GM12878 (cell line): ENCODE data around the gene DNMBP. TPM values are rescaled to one million over a fixed set of nuclear protein-coding genes. Genes with fewer than 3 reads are reported as not detected.

ENCODE experiments used
- ATAC-seq: fragments of 200-7000 bp; cut with Tn5 transposase; 3 replicates; pipeline ENCODE4 v1.9.1; 2020; ENCODE audit warnings: mild to moderate bottlenecking, moderate library complexity
- BruUV-seq: library from RNA; stranded (reverse); fragments of 400-500 nt; replicated peaks from 2 replicates; lab custom pipeline; 2021; lab: Mats Ljungman, UMichigan
- CTCF ChIA-PET: fragments of 300-600 bp; sonication (Branson Sonifier 250); formaldehyde crosslinking; extraction: SDS; loops from one replicate; lab custom pipeline; 2021; ENCODE audit warnings: inconsistent platforms; lab: Yijun Ruan, JAX
- POLR2A ChIA-PET: fragments of 350-600 bp; formaldehyde crosslinking; extraction: SDS; loops from one replicate; lab custom pipeline; 2021; ENCODE audit warnings: inconsistent platforms; lab: Charles Lee
- RAD21 ChIA-PET: fragments of 300-600 bp; sonication (Branson Sonifier 250); formaldehyde crosslinking; loops from one replicate; lab custom pipeline; 2023; ENCODE audit warnings: antibody characterized with exemption; ENCODE audit not compliant: unreplicated experiment; lab: Charles Lee
- SMC1A ChIA-PET: fragments of 300-600 bp; sonication (Branson Sonifier 250); formaldehyde crosslinking; loops from one replicate; lab custom pipeline; 2023; ENCODE audit not compliant: unreplicated experiment, uncharacterized antibody; lab: Charles Lee
- DNase-seq: peaks from one replicate; pipeline ENCODE4 v3.0.0-alpha.2; 2011; ENCODE audit warnings: low read depth, low spot score
- FAIRE-seq: peaks from 3 replicates; lab custom pipeline; 2011; peaks lifted over from hg19 to GRCh38; lab: Jason Lieb, UNC
- H2AFZ ChIP-seq: 2 replicates; pipeline ENCODE4 v1.6.0; 2011; ENCODE audit warnings: low read depth, low read length, control low read depth; ENCODE audit not compliant: control insufficient read depth
- H3K27ac ChIP-seq: 2 replicates; pipeline ENCODE4 v1.5.1; 2011; ENCODE audit warnings: control low read depth; ENCODE audit not compliant: control insufficient read depth, insufficient read depth
- H3K27me3 ChIP-seq, 2 experiments: replicated peaks in 1 of 2; 2 replicates each; pipeline versions ENCODE4 v1.6.0 to v1.6.1; 2011; ENCODE audit warnings: low read length in 1 of 2; ENCODE audit not compliant: control insufficient read depth in 2 of 2, insufficient read depth in 2 of 2
- H3K36me3 ChIP-seq, 2 experiments: 2 replicates each; pipeline ENCODE4 v1.5.1; 2011; ENCODE audit warnings: low read length in 1 of 2; ENCODE audit not compliant: control insufficient read depth in 2 of 2, insufficient read depth in 2 of 2
- H3K4me1 ChIP-seq: 2 replicates; pipeline ENCODE4 v1.6.1; 2011; ENCODE audit warnings: mild to moderate bottlenecking, low read length, moderate library complexity, mixed read lengths; ENCODE audit not compliant: control insufficient read depth, insufficient read depth
- H3K4me2 ChIP-seq: 2 replicates; pipeline ENCODE4 v1.6.0; 2011; ENCODE audit warnings: control low read depth; ENCODE audit not compliant: control insufficient read depth, insufficient read depth
- H3K4me3 ChIP-seq: fragments of 200-600 bp; sonication (generic); 2 replicates; pipeline ENCODE4 v1.5.1; 2016
- H3K79me2 ChIP-seq: 2 replicates; pipeline ENCODE4 v1.6.0; 2011; ENCODE audit warnings: low read length; ENCODE audit not compliant: control insufficient read depth, insufficient read depth
- H3K9ac ChIP-seq: 2 replicates; pipeline ENCODE4 v1.8.0; 2011; ENCODE audit warnings: low read length, control low read depth, mixed read lengths; ENCODE audit not compliant: control insufficient read depth, insufficient read depth
- H3K9me3 ChIP-seq: replicated peaks from 3 replicates; pipeline ENCODE4 v1.5.1; 2011; ENCODE audit warnings: mild to moderate bottlenecking, low read length; ENCODE audit not compliant: control insufficient read depth, insufficient read depth
- H4K20me1 ChIP-seq: 2 replicates; pipeline ENCODE4 v1.6.0; 2011; ENCODE audit not compliant: control insufficient read depth, insufficient read depth
- BRCA1 ChIP-seq: IDR thresholded peaks from 2 replicates; pipeline ENCODE4 v1.6.1; 2011; ENCODE audit warnings: low read depth, low read length, improper control_type of control experiment
- CEBPZ ChIP-seq: fragments of 150-350 bp; IDR thresholded peaks from 2 replicates; pipeline ENCODE4 v1.6.1; 2016; ENCODE audit warnings: low read depth, low read length
- CTCF ChIP-seq, 3 experiments: IDR thresholded peaks in 2 of 3; conservative IDR thresholded peaks in 1 of 3; 2 replicates each; pipeline ENCODE4 v1.5.1; 2011; ENCODE audit warnings: low read depth in 3 of 3, low read length in 3 of 3, mild to moderate bottlenecking in 3 of 3, control low read depth in 2 of 3, moderate library complexity in 2 of 3, inconsistent platforms in 1 of 3, mixed read lengths in 1 of 3; ENCODE audit not compliant: control insufficient read depth in 2 of 3, insufficient read depth in 1 of 3; ENCODE audit errors: extremely low read depth in 1 of 3
- ETV6 ChIP-seq, 2 experiments: fragments of 450-650 bp in 1 of 2; IDR thresholded peaks in 1 of 2; conservative IDR thresholded peaks in 1 of 2; 2 replicates each; pipeline ENCODE4 v1.6.1; 2014; ENCODE audit warnings: antibody characterized with exemption in 1 of 2, borderline replicate concordance in 1 of 2, low read depth in 1 of 2, mild to moderate bottlenecking in 1 of 2, moderate library complexity in 1 of 2
- MTA3 ChIP-seq: IDR thresholded peaks from 2 replicates; pipeline ENCODE4 v1.6.1; 2012; ENCODE audit warnings: low read length, inconsistent platforms, borderline replicate concordance
- REST ChIP-seq: IDR thresholded peaks from 2 replicates; pipeline ENCODE4 v1.6.1; 2012; ENCODE audit warnings: mild to moderate bottlenecking, low read depth, low read length
- STAT3 ChIP-seq: IDR thresholded peaks from 2 replicates; pipeline ENCODE4 v1.6.1; 2011; ENCODE audit warnings: low read depth, low read length, improper control_type of control experiment
- SUPT20H ChIP-seq: IDR thresholded peaks from 2 replicates; pipeline ENCODE4 v1.6.1; 2011; ENCODE audit warnings: low read depth, mild to moderate bottlenecking, low read length, moderate library complexity, borderline replicate concordance; ENCODE audit not compliant: control insufficient read depth
- YBX1 ChIP-seq: fragments of 450-650 bp; IDR thresholded peaks from 2 replicates; pipeline ENCODE4 v1.6.1; 2016; ENCODE audit warnings: antibody characterized with exemption
- WGBS: methylation state at CpG from one replicate; pipeline ENCODE4 v1.1.6; 2016; ENCODE audit warnings: low lambda C conversion rate; ENCODE audit not compliant: insufficient replicate concordance, insufficient coverage; ENCODE audit errors: missing lambda C conversion rate; 5-methylcytosine and 5-hydroxymethylcytosine counted together
- in situ Hi-C: fragments of 300-500 bp; cut with MboI; formaldehyde crosslinking; loops from 9 replicates; pipeline ENCODE4 v1.14.3; 2018; ENCODE audit warnings: mixed read lengths
- intact Hi-C: fragments of 100-400 bp; cut with micrococcal nuclease; formaldehyde crosslinking; loops from one replicate; pipeline ENCODE4 v1.14.2; 2022; ENCODE audit not compliant: unreplicated experiment
- polyA plus RNA-seq, 11 experiments: library from polyadenylated mRNA; depleted of rRNA in 4 of 11; unstranded in 6 of 11; stranded (reverse) in 5 of 11; fragments of >200 nt; fragmentation: Nextera tagmentation in 4 of 11; fragmentation: Illumina TruSeq in 1 of 11; extraction: Ambion mirVana in 4 of 11; extraction: Trizol in 1 of 11; gene quantifications; 1 replicate in 1 of 11; 2 replicates in 10 of 11; pipeline versions ENCODE4 v1.2.1 to v1.2.3, GENCODE V29; 2011 to 2016; ENCODE audit warnings: inconsistent platforms in 2 of 11, missing spikeins in 2 of 11, low read depth in 1 of 11
- total RNA-seq, 4 experiments: library from RNA; depleted of rRNA in 3 of 4; stranded (reverse); fragments of >200 nt in 3 of 4; fragmentation: Illumina TruSeq in 1 of 4; extraction: Trizol in 1 of 4; gene quantifications; 2 replicates each; pipeline versions ENCODE4 v1.2.1 to v1.2.3, GENCODE V29; 2013 to 2021

Gene DNMBP
- total and polyA plus RNA-seq, 10 of the 15 experiments (the other 5 are each of a cell fraction or from before 2014, with no cell fraction given), result 7.1 to 45.0 (median 22.0) TPM

- no peaks in the 10 kb centered on the region for H3K79me2 ChIP-seq
- intact Hi-C loops, result loop anchor here (10.0 kb wide), 2 partner anchors 371 to 481 kb away; partner anchors contain the start of genes CHUK and PKD2L1
- H3K27me3 ChIP-seq, result no peaks in the 10 kb centered on the region
- no peak for ATAC-seq
- H2AFZ ChIP-seq, result no peak overlapping the region
- SMC1A ChIA-PET, result interaction anchor here (1.0 to 8.1 kb wide), 5 partner anchors 8 to 192 kb away, joined by 3 to 51 read pairs (median 4); no protein-coding TSS in a partner anchor
- in situ Hi-C loops, result no loop called here
- WGBS, result 77% methylated on average over 3 of the region's 3 CpGs
- H3K27ac ChIP-seq, result no peak overlapping the region
- CTCF ChIA-PET, result interaction anchor here (0.5 to 15.9 kb wide), 4 partner anchors 8 to 840 kb away, joined by 3 to 340 read pairs (median 12); no protein-coding TSS in a partner anchor
- H3K4me2 ChIP-seq, result no peak overlapping the region
- H3K36me3 ChIP-seq, result no peaks in the 10 kb centered on the region
- FAIRE-seq, result no peak
- H3K4me1 ChIP-seq, result no peaks in the 10 kb centered on the region
- RAD21 ChIA-PET, result interaction anchor here (1.8 to 3.6 kb wide), 2 partner anchors 8 to 192 kb away, joined by 4 to 16 read pairs; no protein-coding TSS in a partner anchor
- no peaks in the 10 kb centered on the region for H4K20me1 ChIP-seq
- TF ChIP-seq YBX1, result no peak
- no peak for TF ChIP-seq MTA3
- no peak for TF ChIP-seq CTCF (IDR thresholded peaks at IDR 0.05 in 2 of 3, conservative IDR thresholded peaks at IDR 0.05 in 1 of 3; ENCODE audit: control insufficient read depth in 2 of 3, extremely low read depth in 1 of 3, insufficient read depth in 1 of 3, low read depth in 3 of 3, low read length in 3 of 3)
- no peak for TF ChIP-seq ETV6 (conservative IDR thresholded peaks at IDR 0.05 in 1 of 2, IDR thresholded peaks at IDR 0.05 in 1 of 2; ENCODE audit: borderline replicate concordance in 1 of 2, low read depth in 1 of 2)
- TF ChIP-seq SUPT20H, result no peak
- TF ChIP-seq STAT3, result no peak
- TF ChIP-seq CEBPZ, result no peak
- TF ChIP-seq BRCA1, result no peak
- no peak for TF ChIP-seq REST
- no peak overlapping the region for H3K4me3 ChIP-seq
- no TSS peak for BruUV-seq
- no peak for DNase-seq
- POLR2A ChIA-PET, result interaction anchor here (1.3 kb wide), 1 partner anchor 155 kb away, joined by 4 read pairs; no protein-coding TSS in a partner anchor
- no peaks in the 10 kb centered on the region for H3K9me3 ChIP-seq
- no peak overlapping the region for H3K9ac ChIP-seq
Observed at GRCh38 chr10:99853655-99854054, 156.1 kb downstream of the DNMBP start.
